DND-41 (cell line): ENCODE data around the gene ACAD11.

ENCODE experiments used
- ATAC-seq: fragments of 200-7000 bp; cut with Tn5 transposase; 3 replicates; pipeline ENCODE4 v1.9.1; 2021; ENCODE audit warnings: low read depth; ENCODE audit not compliant: insufficient read depth
- DNase-seq: peaks from one replicate; pipeline ENCODE4 v3.0.0-alpha.2; 2020
- H2AFZ ChIP-seq: 2 replicates; pipeline ENCODE4 v1.6.0; 2012; ENCODE audit warnings: low read depth, low read length
- H3K27ac ChIP-seq: 2 replicates; pipeline ENCODE4 v1.5.1; 2012; ENCODE audit warnings: low read length, inconsistent platforms
- H3K27me3 ChIP-seq: fragments of 200-600 bp; sonication (generic); 2 replicates; pipeline ENCODE4 v1.6.0; 2012; ENCODE audit warnings: low read length, mild to moderate bottlenecking, inconsistent platforms; ENCODE audit not compliant: insufficient read depth, poor library complexity
- H3K36me3 ChIP-seq: 2 replicates; pipeline ENCODE4 v1.5.1; 2012; ENCODE audit warnings: low read length, inconsistent platforms; ENCODE audit not compliant: insufficient read depth
- H3K4me1 ChIP-seq: 2 replicates; pipeline ENCODE4 v1.5.1; 2012; ENCODE audit warnings: mild to moderate bottlenecking, low read length; ENCODE audit not compliant: insufficient read depth
- H3K4me2 ChIP-seq: 2 replicates; pipeline ENCODE4 v1.6.0; 2012; ENCODE audit warnings: mild to moderate bottlenecking, moderate library complexity, low read length, inconsistent platforms; ENCODE audit not compliant: insufficient read depth
- H3K4me3 ChIP-seq, 2 experiments: fragments of 200-600 bp in 1 of 2; shearing (Covaris generic) in 1 of 2; 2 replicates each; pipeline ENCODE4 v1.5.1; 2012 to 2016; ENCODE audit warnings: inconsistent platforms in 2 of 2, low read length in 2 of 2, mild to moderate bottlenecking in 2 of 2, low read depth in 1 of 2, moderate library complexity in 1 of 2
- H3K79me2 ChIP-seq: 2 replicates; pipeline ENCODE4 v1.6.0; 2012; ENCODE audit warnings: low read length, inconsistent platforms; ENCODE audit not compliant: insufficient read depth
- H3K9ac ChIP-seq: 2 replicates; pipeline ENCODE4 v1.6.0; 2012; ENCODE audit warnings: low read depth, mild to moderate bottlenecking, inconsistent platforms, low read length, moderate library complexity
- H3K9me3 ChIP-seq: 2 replicates; pipeline ENCODE4 v1.5.1; 2012; ENCODE audit warnings: low read length, moderate library complexity, mild to moderate bottlenecking, inconsistent platforms; ENCODE audit not compliant: insufficient read depth, severe bottlenecking
- H4K20me1 ChIP-seq: 2 replicates; pipeline ENCODE4 v1.6.0; 2012; ENCODE audit warnings: low read length; ENCODE audit not compliant: insufficient read depth
- CTCF ChIP-seq: IDR thresholded peaks from 2 replicates; pipeline ENCODE4 v1.5.1; 2012; ENCODE audit warnings: borderline replicate concordance, low read length, moderate library complexity, mild to moderate bottlenecking; ENCODE audit not compliant: poor library complexity, severe bottlenecking; ENCODE audit errors: extremely low read depth
- EZH2 ChIP-seq: IDR thresholded peaks from 3 replicates; pipeline ENCODE4 v1.6.1; 2012; ENCODE audit warnings: borderline replicate concordance, low read depth, mild to moderate bottlenecking, moderate library complexity, low read length, inconsistent platforms; ENCODE audit not compliant: severe bottlenecking

ACAD11 gene

GRCh38 chr3:132595014-132595413 is 64.6 kb downstream of the ACAD11 start:
- no peak overlapping the region for H3K27ac ChIP-seq
- H2AFZ ChIP-seq: no peak overlapping the region

GRCh38 chr3:132594498-132594897 is 65.1 kb downstream of the ACAD11 start:
- Histone ChIP-seq H3K27ac (no peak overlapping the region), H3K4me3 (no peak overlapping the region), H3K4me1 (no peaks in the 10 kb centered on the region), H3K36me3 (peaks cover 6% of the 10 kb centered on the region; the same call in 1 of the 2 replicates), H4K20me1 (no peaks in the 10 kb centered on the region), H3K4me2 (no peak overlapping the region), H3K9ac (no peak overlapping the region), H3K9me3 (no peaks in the 10 kb centered on the region), H3K79me2 (no peaks in the 10 kb centered on the region), H2AFZ (no peak overlapping the region), H3K27me3 (no peaks in the 10 kb centered on the region)
- ATAC-seq: no peak
- no peak for DNase-seq
- TF ChIP-seq EZH2: no peak
- no peak for TF ChIP-seq CTCF

More at GRCh38 chr3:132595014-132595413, 64.6 kb downstream of the ACAD11 start:
- no peak for DNase-seq
- no peak overlapping the region for H3K9ac ChIP-seq
- H3K4me2 ChIP-seq: no peak overlapping the region
- no peak for TF ChIP-seq EZH2
- TF ChIP-seq CTCF: no peak
- H4K20me1 ChIP-seq: no peaks in the 10 kb centered on the region
- H3K9me3 ChIP-seq: no peaks in the 10 kb centered on the region
- no peaks in the 10 kb centered on the region for H3K4me1 ChIP-seq
- peaks cover 6% of the 10 kb centered on the region; the same call in 1 of the 2 replicates for H3K36me3 ChIP-seq
- H3K27me3 ChIP-seq: no peaks in the 10 kb centered on the region
- no peaks in the 10 kb centered on the region for H3K79me2 ChIP-seq
- no peak overlapping the region for H3K4me3 ChIP-seq
- no peak for ATAC-seq

- H3K4me1 ChIP-seq: no peaks in the 10 kb centered on the region
- H3K27ac ChIP-seq: no peak overlapping the region
- H4K20me1 ChIP-seq: no peaks in the 10 kb centered on the region
- no peak overlapping the region for H3K9ac ChIP-seq
- no peak overlapping the region for H3K4me3 ChIP-seq
- no peaks in the 10 kb centered on the region for H3K79me2 ChIP-seq
- no peak for ATAC-seq
- H3K27me3 ChIP-seq: no peaks in the 10 kb centered on the region
- no peak for DNase-seq
- no peak for TF ChIP-seq EZH2
- TF ChIP-seq CTCF: no peak
- H3K9me3 ChIP-seq: no peaks in the 10 kb centered on the region
- H2AFZ ChIP-seq: no peak overlapping the region
- no peak overlapping the region for H3K4me2 ChIP-seq
- peaks cover 6% of the 10 kb centered on the region; the same call in 1 of the 2 replicates for H3K36me3 ChIP-seq
These were observed 65.7 kb downstream of the ACAD11 start for GRCh38 chr3:132593947-132594323.
